GM18907 (cell line): ENCODE results near the gene TRAFD1.
A peak's percentile ranks its signal among the peaks of the same experiment; 100 is the strongest.

Experiments used
- ATAC-seq: cut with Tn5 transposase; IDR thresholded peaks from one replicate; pipeline ENCODE4 v1.9.1; 2021; ENCODE audit warnings: mild to moderate bottlenecking, moderate library complexity; ENCODE audit not compliant: unreplicated experiment

The TRAFD1 gene

GRCh38 chr12:112112409-112113133 lies 12.8 kb upstream of the TRAFD1 start:
- no peak for ATAC-seq

- no peak for ATAC-seq
Observed at GRCh38 chr12:112115259-112116045, 9.9 kb upstream of the TRAFD1 start.

GRCh38 chr12:112116232-112117060 lies 8.9 kb upstream of the TRAFD1 start:
- no peak for ATAC-seq

GRCh38 chr12:112117685-112118084 lies 7.7 kb upstream of the TRAFD1 start:
- no peak for ATAC-seq

DNA sequence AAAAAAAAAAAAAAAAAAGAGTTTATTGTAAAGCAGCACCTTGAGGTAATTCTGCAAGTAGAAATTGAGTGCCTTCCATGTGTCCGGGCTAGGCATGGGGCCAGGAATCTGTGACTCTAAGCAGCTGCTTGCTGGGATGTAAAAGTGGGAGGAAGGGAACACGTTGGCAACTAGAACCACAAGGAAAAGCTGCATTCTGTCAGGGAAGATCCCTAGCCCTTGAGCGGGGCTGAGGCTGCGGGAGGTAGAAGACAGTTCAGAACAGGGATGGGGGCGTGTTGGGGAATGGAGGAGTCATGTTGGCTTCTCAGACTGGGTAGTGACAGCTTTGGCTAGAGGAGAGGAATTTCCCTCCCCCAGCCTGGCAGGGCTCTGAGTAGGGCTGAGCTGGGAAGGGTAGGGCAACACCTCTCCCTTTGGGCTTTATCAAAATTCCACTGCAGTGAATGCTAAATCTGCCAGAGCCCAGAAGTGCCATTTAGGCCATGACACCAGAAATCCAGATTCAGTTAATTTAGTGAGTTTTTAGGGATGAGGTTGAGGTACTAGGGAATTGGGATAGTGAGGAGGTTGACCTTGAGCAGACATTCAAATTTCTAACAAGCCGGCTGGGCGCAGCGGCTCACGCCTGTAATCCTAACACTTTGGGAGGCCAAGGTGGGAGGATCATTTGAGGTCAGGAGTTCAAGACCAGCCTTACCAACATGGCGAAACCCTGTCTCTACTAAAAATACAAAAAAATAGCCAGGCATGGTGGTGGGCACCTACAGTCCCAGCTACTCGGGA lies 3.4 kb upstream of the TRAFD1 start:
- ATAC-seq, result no peak

DNA sequence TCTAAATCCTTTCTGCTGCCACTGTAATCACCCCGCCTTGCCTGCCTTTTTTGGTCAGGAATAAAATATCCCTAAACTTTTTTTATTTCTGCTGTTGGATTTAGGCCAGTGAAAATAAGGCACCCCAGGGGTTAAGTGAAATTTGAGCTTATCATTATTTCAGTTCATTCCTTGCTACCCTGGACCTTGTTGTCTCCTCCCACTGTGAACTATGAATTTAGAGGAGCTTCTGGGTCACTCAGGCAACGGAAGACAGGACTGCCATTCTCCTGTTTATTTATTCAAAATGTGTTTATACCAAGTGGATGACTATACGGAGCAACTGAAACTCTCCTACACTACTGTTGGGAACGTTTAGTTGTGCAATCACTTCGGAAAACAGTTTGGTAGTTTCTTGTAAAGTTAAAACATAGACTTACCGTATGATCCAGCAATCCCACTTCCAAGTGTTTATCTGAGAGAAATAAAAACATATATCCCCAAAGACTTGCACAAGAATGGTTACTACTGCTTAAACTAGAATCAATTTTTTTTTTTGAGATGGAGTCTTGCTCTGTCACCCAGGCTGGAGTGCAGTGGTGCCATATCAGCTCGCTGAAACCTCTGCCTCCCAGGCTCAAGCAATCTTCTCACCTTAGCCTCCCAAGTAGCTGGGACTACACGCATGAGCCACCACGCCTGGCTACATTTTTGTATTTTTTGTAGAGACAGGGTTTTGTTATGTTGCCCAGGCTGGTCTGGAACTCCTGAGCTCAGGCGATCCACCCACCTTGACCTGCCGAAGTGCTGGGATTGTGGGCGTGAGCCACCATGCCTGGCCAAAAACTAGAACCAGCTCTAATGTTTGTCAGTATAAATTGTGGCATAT lies 2.3 kb upstream of the TRAFD1 start:
- ATAC-seq, result no peak

DNA sequence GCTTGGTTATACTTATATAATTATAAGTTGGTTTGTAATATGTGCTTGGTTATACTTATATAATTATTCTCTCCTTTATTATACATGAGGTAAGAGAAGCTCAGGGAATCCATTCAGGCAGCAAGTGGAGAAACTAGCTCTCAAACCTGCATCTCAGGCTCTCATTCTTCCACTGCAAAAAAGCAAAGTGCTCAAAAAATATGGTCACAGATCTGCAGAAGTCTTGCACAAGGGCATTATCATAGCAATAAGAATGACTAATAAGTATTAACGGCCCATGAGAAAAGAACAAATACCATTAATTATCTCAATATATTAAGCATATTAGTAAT lies 476 bp upstream of the TRAFD1 start:
- ATAC-seq, result peak; percentile 10

GRCh38 chr12:112126000-112126438 lies 659 bp downstream of the TRAFD1 start:
- ATAC-seq, result no peak

- no peak for ATAC-seq
Observed at GRCh38 chr12:112126911-112127310, 1.6 kb downstream of the TRAFD1 start.

DNA sequence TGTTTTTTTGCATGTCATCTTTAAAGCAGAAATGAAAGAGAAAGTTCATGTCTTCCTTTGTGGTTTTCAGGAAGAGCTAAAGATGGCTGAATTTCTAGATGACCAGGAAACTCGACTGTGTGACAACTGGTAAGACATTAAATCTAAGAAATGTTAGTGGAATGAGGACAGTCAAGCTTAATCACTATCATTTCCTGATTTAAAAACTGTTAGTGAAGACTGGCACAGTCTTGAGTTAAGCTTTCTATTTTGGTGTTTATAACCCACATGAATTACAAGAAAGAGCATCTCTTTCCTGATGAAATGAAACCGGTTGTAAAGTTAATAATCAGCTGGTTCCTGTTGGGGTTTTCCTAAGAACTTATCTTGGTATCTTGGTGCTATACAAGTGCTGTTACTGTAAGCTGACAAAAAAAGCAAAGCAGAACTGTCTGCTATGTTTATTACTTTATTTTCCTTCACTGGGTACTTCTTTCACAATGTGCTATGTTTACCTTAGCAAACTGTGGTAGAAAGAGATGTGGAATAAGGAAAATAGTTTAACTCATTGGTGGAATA lies 5.2 kb downstream of the TRAFD1 start:
- peak; percentile 60 for ATAC-seq

- no peak for ATAC-seq
Observed at GRCh38 chr12:112131686-112132085, 6.3 kb downstream of the TRAFD1 start.

DNA sequence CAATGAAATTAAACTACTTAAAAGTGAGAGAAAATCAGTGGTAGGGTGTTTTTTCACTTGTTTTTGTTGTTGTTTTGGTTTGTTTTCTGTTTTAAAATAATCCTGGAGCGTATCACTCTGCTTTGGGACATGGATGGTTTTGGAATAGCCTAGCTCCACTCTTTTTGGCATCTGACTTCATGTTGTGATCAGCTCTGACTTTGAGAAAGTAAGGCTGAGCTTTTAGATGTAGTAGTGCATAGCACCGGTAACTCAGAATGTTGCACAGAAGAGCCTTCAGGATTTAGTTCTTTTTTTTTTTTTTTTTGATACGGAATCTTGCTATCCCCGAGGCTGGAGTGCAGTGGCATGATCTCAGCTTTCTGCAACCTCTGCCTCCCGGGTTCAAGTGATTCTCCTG lies 8.1 kb downstream of the TRAFD1 start:
- ATAC-seq, result no peak

DNA sequence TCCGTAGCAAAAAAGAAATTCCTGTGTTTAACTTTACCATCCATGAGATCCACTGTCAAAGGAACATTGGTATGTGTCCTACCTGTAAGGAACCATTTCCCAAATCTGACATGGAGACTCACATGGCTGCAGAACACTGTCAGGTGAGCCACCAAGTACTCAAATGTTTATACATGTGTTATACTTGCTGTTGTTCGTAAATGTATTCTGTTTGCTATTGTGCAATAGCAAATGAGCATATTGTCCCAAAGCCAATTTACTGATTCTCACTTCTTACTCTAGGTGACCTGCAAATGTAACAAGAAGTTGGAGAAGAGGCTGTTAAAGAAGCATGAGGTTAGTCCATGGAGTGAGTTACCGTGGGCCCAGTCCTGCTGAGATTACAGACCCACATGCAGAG lies 9.4 kb downstream of the TRAFD1 start:
- no peak for ATAC-seq

DNA sequence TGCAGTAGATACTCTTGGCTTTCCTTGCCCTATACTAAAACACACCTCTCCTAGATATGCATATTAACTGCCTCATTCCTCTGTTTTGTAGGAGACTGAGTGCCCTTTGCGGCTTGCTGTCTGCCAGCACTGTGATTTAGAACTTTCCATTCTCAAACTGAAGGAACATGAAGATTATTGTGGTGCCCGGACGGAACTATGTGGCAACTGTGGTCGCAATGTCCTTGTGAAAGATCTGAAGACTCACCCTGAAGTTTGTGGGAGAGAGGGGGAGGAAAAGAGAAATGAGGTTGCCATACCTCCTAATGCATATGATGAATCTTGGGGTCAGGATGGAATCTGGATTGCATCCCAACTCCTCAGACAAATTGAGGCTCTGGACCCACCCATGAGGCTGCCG lies 15.4 kb downstream of the TRAFD1 start:
- no peak for ATAC-seq

DNA sequence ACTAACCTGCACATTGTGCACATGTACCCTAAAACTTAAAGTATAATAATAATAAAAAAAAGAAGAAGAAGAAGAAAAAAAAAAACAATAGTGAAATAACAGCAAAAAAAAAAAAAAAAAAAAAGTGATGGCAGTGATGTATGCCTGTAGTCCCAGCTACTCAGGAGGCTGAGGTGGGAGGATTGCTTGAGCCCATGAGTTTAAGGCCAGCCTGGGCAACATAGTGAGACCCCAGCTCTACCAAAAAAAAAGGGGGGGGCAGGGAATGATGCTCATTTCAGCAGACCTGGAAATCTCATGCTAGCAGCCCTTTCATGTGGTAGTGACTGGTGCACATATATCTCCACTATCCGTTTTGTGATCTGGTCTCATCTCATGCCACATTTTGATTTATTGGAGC lies 20.8 kb downstream of the TRAFD1 start:
- ATAC-seq, result no peak

GRCh38 chr12:112148031-112148513 lies 22.7 kb downstream of the TRAFD1 start:
- ATAC-seq, result no peak

DNA sequence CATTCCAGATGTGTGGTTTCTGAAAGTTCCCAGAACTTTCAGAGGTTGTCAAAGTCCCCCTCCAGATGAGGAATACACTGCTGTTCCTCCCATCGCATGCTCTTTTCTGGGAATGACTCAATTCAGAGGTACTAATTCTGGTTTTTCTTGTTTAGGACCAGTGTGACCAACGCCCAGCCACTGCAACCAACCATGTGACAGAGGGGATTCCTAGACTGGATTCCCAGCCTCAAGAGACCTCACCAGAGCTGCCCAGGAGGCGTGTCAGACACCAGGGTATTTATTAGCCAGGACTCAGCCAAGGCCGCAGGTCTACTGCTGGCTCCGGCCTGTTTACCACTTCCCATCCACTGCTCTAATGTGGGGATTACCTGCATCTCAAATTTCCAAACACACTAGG lies 24.2 kb downstream of the TRAFD1 start:
- peak; percentile 56 for ATAC-seq

DNA sequence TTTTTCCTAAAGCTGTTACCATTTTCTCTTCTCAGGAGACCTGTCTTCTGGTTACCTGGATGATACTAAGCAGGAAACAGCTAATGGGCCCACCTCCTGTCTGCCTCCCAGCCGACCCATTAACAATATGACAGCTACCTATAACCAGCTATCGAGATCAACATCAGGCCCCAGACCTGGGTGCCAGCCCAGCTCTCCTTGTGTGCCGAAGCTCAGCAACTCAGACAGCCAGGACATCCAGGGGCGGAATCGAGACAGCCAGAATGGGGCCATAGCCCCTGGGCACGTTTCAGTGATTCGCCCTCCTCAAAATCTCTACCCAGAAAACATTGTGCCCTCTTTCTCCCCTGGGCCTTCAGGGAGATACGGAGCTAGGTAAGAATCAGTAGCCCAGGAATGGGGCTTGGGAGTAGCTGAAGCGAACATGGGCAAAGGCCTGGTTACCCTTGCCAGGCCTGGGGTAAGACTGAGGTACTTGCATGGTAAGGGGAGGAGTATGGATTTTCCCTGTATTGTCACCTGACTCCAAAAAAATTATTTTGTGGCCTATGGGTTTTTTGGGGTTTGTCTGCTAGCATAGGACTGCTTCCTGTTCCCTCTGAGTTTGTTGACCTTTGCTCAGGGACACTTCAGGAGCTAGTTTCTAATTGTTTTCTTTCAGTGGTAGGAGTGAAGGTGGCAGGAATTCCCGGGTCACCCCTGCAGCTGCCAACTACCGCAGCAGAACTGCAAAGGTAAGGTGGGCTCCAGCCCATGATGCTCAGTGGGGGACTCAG lies 26.6 kb downstream of the TRAFD1 start:
- no peak for ATAC-seq
